ENCODE measurements around the gene SAMD15.

SAMD15 gene

DNA sequence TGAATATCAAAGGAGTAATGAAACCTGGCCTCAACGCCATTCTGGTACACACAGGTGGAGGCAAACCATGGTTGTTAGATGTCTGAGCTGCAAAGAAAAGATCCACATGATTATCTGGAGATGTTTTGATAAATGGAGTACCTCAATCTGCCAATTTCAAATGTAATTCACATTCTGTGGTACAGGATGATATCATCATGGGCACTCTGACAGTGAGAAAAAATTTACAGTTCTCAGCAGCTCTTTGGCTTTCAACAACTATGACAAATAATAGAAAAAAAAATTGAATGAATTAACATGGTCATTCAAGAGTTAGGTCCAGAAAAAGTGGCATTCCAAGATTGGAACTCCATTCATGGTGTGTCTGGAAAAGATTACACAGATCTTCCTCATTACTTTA lies 17.6 kb upstream of the SAMD15 start:
- TF ChIP-seq, protein P1, sequence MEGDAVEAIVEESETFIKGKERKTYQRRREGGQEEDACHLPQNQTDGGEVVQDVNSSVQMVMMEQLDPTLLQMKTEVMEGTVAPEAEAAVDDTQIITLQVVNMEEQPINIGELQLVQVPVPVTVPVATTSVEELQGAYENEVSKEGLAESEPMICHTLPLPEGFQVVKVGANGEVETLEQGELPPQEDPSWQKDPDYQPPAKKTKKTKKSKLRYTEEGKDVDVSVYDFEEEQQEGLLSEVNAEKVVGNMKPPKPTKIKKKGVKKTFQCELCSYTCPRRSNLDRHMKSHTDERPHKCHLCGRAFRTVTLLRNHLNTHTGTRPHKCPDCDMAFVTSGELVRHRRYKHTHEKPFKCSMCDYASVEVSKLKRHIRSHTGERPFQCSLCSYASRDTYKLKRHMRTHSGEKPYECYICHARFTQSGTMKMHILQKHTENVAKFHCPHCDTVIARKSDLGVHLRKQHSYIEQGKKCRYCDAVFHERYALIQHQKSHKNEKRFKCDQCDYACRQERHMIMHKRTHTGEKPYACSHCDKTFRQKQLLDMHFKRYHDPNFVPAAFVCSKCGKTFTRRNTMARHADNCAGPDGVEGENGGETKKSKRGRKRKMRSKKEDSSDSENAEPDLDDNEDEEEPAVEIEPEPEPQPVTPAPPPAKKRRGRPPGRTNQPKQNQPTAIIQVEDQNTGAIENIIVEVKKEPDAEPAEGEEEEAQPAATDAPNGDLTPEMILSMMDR (IDR thresholded peaks at IDR 0.05): no peak
- no peak for DNase-seq
- intact Hi-C loops (cut with DNase I; ENCODE audit: low total_unique reads): no loop called here
- no peaks in the 10 kb centered on the region for H3K4me1 ChIP-seq
- no peaks in the 10 kb centered on the region for H3K9me3 ChIP-seq
- no peaks in the 10 kb centered on the region for H3K36me3 ChIP-seq
- H3K27ac ChIP-seq: no peak overlapping the region
- no peak overlapping the region for H3K4me3 ChIP-seq
- H3K27me3 ChIP-seq: no peaks in the 10 kb centered on the region

DNA sequence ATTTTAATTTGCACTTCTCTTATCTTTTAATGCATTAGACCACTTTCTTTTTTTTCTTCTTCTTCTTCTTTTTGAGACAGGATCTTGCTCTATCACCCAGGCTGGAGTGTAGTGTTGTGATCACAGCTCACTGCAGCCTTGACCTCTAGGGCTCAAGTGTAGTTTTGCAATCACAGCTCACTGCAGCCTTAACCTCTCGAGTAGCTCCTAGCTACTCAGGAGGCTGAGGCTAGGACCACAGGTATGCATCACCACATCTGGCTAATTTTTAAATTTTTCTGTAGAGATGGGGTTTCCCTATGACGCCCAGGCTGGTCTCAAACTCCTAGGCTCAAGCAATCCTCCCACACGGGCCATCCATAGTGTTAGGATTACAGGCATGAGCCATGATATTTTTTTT lies 13.0 kb upstream of the SAMD15 start:
- H3K4me1 ChIP-seq: no peaks in the 10 kb centered on the region
- no peak for DNase-seq
- intact Hi-C loops (cut with DNase I; ENCODE audit: low total_unique reads): no loop called here
- H3K27me3 ChIP-seq: no peaks in the 10 kb centered on the region
- H3K9me3 ChIP-seq: no peaks in the 10 kb centered on the region
- H3K27ac ChIP-seq: no peak overlapping the region
- H3K36me3 ChIP-seq: no peaks in the 10 kb centered on the region
- H3K4me3 ChIP-seq: no peak overlapping the region
- TF ChIP-seq, protein P1 (IDR thresholded peaks at IDR 0.05): no peak

DNA sequence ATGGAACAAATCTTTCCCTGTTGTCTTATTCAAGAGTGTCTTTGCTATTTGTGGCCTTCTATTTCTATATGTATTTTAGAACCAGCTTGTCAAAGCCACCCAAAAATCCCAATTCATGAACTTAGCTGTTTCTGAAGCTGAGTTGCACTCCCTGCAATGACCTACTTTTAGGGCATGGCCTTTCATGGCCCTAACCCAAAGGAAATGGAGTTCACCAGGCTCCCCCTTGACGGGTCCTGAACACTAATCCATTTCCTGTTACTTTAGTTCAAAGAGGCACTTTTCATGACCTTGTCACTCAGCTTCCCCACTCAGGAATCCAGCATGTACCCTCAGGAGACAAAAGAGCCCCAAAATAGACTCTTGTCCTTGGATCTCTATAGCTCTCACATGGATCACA lies 7.9 kb upstream of the SAMD15 start:
- intact Hi-C loops (cut with DNase I; ENCODE audit: low total_unique reads): no loop called here

DNA sequence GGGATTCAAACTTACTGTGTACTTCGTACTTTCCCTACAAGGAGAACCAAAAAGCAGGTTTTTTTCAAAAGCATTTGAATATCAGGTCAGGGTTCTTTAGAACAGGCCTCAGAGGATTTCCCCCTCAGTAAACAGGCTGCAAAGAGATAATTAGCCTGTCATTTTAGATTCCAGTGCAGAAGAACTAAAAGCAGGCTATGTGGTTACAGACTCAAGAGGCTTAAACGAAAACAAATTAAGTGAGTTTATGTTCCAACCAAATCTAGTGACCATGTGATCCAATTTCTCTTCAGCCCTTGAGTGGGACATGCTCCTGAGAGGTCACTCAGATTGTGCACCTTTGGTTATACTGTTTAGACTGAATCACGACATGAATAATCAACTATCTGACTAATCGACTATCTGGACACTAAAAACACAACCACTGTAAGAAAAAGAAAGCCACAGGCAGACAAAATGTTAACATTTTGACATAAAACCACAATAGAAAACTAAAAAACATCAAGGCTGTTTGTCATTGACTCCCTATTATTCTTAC lies 4.8 kb upstream of the SAMD15 start:
- TF ChIP-seq, protein P1 (IDR thresholded peaks at IDR 0.05): no peak
- Histone ChIP-seq H3K4me1 (peaks cover 0 to 12% (median 10%) of the 10 kb centered on the region in 4 donors), H3K9me3 (no peaks in the 10 kb centered on the region), H3K36me3 (no peaks in the 10 kb centered on the region), H3K27me3 (no peaks in the 10 kb centered on the region), H3K27ac (no peak overlapping the region), H3K4me3 (no peak overlapping the region)
- intact Hi-C loops (cut with DNase I; ENCODE audit: low total_unique reads): no loop called here
- no peak for DNase-seq

More for the DNA sequence above, 7.9 kb upstream of the SAMD15 start:
- Histone ChIP-seq H3K27ac (no peak overlapping the region), H3K4me3 (no peak overlapping the region), H3K9me3 (no peaks in the 10 kb centered on the region), H3K27me3 (no peaks in the 10 kb centered on the region), H3K4me1 (no peaks in the 10 kb centered on the region), H3K36me3 (no peaks in the 10 kb centered on the region)
- no peak for DNase-seq
- TF ChIP-seq, protein P1 (IDR thresholded peaks at IDR 0.05): no peak

DNA sequence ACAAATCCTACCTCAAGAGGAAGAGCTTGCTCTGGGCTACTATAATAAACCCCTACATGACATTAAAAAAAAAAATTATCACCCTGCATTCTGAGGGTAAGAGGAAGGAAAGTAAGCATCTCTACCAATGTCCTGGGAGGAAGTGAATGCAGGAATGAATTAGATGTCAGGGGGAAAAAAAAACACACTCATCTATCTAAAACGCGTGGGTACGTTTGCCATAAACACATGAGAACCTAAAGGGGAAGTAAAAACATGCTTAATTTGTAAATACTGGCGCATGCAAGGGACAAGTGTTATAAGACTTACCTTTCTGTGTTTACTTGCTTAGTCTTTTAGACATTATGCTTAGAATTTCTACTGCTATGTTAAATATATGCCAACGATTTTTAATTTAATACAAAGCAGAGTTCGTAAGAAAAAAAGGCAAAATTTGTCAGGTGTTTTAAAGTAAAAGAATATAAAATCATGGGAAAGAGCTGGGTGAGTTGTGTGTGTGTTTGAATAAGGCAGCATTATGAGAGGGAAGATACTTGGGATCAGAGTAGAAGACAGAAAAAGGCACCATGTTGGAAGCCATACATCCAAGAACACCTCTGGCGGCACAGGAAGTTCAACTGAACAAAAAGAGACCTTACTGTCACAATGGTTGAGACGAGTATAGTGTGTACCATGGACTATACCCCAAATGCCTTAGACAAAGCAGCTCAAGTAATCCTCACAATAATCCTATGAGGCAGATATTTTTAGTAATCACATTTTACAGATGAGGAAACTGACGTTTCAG lies 1.8 kb upstream of the SAMD15 start:
- Histone ChIP-seq H3K4me3 (peak overlapping the region; percentile 71 to 89), H3K9me3 (no peaks in the 10 kb centered on the region), H3K27ac (no peak overlapping the region), H3K4me1 (peaks cover 0 to 15% (median 12%) of the 10 kb centered on the region in 4 donors), H3K27me3 (no peaks in the 10 kb centered on the region), H3K36me3 (no peaks in the 10 kb centered on the region)
- TF ChIP-seq, protein P1 (IDR thresholded peaks at IDR 0.05): no peak
- intact Hi-C loops (cut with DNase I; ENCODE audit: low total_unique reads): no loop called here
- DNase-seq: no peak
